ENCODE results near the gene SPIN2B.
A peak's percentile ranks its signal among the peaks of the same experiment; 100 is the strongest.
"Not testable (repeated sequence)": the region's sequence is repeated elsewhere in the genome, so short reads cannot be mapped to it uniquely, and the experiment has no call there.

SPIN2B gene

GRCh38 chrX:57121162-57121755 is at the start of gene SPIN2B:
TSS of gene SPIN2B (minus strand) at chrX:57121548.
- peak; percentile 50 for DNase-seq

GRCh38 chrX:57156397-57157049 is 35.2 kb upstream of the SPIN2B start:
- peak; percentile 23 for DNase-seq

GRCh38 chrX:57155171-57155570 is 33.8 kb upstream of the SPIN2B start:
- DNase-seq = peak; percentile 44

DNA sequence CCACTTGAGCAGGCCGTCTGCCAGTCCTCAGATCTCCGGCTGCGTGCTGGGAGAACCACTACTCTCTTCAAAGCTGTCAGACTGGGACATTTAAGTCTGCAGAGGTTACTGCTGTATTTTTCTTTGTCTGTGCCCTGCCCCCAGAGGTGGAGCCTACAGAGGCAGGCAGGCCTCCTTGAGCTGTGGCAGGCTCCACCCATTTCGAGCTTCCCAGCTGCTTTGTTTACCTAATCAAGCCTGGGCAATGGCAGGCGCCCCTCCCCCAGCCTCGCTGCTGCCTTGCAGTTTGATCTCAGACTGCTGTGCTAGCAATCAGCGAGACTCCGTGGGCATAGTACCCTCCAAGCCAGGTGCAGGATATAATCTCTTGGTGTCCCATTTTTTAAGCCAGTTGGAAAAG is 30.9 kb upstream of the SPIN2B start:
- not testable (repeated sequence) for DNase-seq

DNA sequence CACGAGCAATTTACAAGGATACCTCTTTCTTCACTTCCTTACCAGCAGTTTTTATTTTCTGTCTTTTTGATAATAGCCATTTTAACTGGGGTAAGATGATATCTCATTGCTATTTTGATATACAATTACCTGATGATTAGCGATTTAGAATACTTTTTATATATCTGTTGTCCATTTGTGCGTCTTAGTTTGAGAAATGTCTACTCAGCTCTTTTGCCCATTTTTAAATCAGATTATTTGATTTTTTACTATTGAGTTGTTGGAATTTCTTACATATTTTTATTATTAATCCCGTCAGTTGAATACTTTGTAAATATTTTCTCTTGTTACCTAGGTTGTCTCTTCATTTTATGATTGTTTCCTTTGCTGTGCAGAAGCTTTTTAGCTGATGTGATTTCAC is 17.3 kb upstream of the SPIN2B start:
- no peak for DNase-seq

- DNase-seq = no peak
Observed at GRCh38 chrX:57137501-57137900, 16.2 kb upstream of the SPIN2B start.

DNA sequence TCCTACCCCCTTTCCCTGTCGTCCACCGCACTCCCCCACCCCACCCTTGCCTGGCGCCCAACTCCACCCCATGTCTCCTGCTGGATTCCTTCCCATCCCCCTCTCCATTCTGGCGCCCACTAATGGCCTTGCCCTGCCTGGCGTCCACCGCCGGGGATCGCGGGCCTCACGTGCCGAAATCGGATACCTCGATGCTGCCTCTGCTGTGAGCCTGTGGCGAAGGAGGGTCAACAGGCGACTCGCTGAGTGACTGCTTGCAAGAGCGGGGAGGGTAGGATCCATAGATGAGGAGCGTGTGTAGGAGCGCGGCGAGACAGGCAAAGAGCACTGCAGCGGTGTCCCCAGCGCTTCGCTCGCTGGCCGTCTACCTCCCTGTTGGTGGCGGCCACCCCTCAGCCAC is 15.7 kb upstream of the SPIN2B start, which contains the start of gene SPIN2A:
Gene SPIN2A (minus strand): TSS at position 325 of the 400 bp plus-strand sequence. CDS start 800 bp downstream, outside the sequence.
- DNase-seq = not testable (repeated sequence)

- DNase-seq = not testable (repeated sequence)
Observed at GRCh38 chrX:57136589-57136988, 15.2 kb upstream of the SPIN2B start.

GRCh38 chrX:57135287-57135686 is 13.9 kb upstream of the SPIN2B start:
- DNase-seq = no peak

GRCh38 chrX:57134702-57135101 is 13.4 kb upstream of the SPIN2B start:
- DNase-seq = no peak

DNA sequence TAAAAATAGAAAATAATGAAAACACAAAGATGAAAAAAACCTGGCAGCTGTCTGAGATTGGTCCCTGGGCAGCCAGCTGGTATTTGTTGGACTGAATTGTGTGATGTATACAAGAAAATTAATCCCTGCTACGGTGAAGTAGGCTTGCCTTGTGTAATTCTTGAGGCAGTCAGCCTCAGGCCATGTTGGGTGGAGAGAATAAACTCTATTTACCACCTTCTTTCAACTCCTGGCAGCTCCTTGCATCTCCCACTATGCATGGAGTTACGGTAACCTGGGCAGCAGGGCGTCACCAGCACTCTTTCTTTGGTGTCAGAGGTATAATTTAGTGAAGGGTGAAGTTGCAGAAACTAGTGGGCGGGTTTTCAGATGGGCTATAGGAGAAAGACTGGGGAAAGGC is 12.4 kb upstream of the SPIN2B start:
- DNase-seq = no peak

DNA sequence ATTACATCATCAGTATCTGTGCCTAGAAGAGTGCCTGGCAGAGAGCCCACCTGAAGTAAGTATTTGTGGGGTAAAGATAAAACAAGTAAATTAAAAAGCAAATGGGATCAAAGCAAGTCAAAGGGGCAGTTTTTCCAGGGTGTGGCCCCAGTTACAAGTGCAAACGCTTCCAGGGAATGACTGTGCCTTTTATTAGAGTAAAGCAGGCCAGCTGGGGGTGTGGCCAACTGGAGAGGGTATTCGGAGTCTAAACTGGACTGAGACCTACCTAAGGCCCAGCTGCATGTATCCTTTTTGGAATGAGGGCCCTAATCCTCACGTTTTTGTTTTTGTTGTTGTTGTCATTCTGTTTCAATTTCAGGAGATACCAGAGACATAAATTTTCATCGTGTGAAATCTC is 11.9 kb upstream of the SPIN2B start:
- DNase-seq = not testable (repeated sequence)

- DNase-seq = no peak
Observed at GRCh38 chrX:57132046-57132445, 10.7 kb upstream of the SPIN2B start.

- DNase-seq = no peak
Observed at GRCh38 chrX:57121816-57122215, 468 bp upstream of the SPIN2B start.

DNA sequence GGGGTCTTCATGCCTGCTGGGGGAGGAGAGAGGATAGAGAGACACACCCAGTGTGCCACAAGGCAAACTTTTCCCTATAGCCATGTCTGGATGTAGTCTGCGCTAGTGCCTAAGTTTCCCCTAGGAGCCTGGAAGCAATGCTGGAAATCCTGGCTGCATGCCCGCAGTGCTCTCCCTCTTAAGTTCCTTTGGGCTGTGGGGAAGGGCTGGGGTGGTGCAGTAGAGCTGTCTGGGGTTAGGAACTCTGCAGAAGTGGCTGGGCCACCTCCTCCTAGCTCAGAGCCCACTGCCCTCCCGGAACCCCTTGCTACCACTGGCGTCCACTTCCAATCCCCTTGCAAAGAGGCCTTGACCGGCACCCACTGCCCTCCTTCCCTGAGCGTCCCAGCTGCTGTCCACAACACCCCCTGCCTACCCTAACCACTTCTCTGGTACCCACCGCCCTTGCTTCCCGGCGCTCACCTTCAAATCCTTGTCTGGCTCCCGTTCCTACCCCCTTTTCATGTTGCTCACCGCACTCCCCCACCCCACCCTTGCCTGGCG is 658 bp downstream of the SPIN2B start:
- not testable (repeated sequence) for DNase-seq

DNA sequence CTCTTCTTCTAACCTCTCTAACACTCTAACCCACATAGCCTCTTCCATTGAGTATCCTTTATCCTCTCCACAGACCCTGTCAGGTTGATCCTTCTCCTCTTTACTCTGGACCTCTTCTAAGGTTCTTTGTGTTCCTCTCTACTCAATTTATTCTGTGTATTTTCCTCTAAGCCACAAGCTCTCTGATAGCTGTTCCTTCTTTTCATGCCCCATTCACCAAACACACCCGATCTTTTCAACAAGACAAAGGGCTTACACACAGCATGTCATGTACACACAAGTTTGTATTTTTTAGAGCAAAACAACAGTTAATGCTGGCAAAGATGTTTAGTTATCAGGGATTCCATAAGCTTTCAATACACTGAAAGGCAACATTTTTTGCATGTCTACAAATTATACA is 1.9 kb downstream of the SPIN2B start:
- DNase-seq = no peak

GRCh38 chrX:57117566-57117965 is 3.8 kb downstream of the SPIN2B start:
- DNase-seq = not testable (repeated sequence)

DNA sequence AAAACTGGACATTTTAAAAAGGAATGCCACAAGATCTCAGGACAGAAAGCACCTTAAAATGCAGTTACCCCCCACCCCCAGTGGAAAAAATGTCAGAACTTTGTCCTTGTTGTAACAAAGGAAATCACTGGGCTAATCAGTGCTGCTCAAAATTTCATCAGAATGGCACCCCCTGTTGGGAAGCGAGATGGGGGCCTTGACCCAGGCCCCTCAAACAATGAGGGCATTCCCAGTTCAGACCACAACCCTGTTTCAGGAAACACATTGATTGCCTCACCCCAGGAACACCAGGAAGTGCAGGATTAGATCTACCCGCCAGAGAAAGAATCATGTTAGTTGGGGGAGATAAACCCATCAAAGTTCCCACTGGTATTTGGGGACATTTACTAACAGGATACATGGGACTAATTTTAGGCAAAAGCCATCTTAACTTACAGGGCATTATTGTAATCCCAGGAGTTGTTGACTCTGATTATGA is 16.4 kb downstream of the SPIN2B start:
- no peak for DNase-seq

GRCh38 chrX:57104406-57104805 is 16.9 kb downstream of the SPIN2B start:
- DNase-seq = no peak

- no peak for DNase-seq
Observed at GRCh38 chrX:57103489-57103888, 17.9 kb downstream of the SPIN2B start.

- peak; percentile 10 for DNase-seq
Observed at GRCh38 chrX:57102918-57103317, 18.4 kb downstream of the SPIN2B start.

GRCh38 chrX:57083143-57083542 is 38.2 kb downstream of the SPIN2B start:
- DNase-seq = no peak

- DNase-seq = no peak
Observed at GRCh38 chrX:57074458-57074857, 46.9 kb downstream of the SPIN2B start.

Measured in NCI-H226 (cell line).